8988T (cell line): ENCODE results near the gene DHRSX.

Experiments
- DNase-seq: peaks from one replicate; pipeline ENCODE4 v3.0.0; 2011

DHRSX gene

GRCh38 chrX:2187352-2188115, 313.2 kb downstream of the DHRSX start:
- DNase-seq, result no peak

GRCh38 chrX:2185341-2186082, 315.3 kb downstream of the DHRSX start:
- DNase-seq, result no peak

GRCh38 chrX:2184089-2184488, 316.7 kb downstream of the DHRSX start:
- DNase-seq, result no peak

GRCh38 chrX:2183193-2183725, 317.5 kb downstream of the DHRSX start:
- DNase-seq, result no peak

GRCh38 chrX:2177541-2177940, 323.2 kb downstream of the DHRSX start:
- no peak for DNase-seq

- DNase-seq, result no peak
These were observed 324.0 kb downstream of the DHRSX start for GRCh38 chrX:2176733-2177132.

- no peak for DNase-seq
These were observed 324.5 kb downstream of the DHRSX start for GRCh38 chrX:2176274-2176673.

- no peak for DNase-seq
These were observed 328.4 kb downstream of the DHRSX start for GRCh38 chrX:2172359-2172758.
